HepG2 (cell line): ENCODE measurements around the gene WDR18. TPM values are rescaled to one million over a fixed set of nuclear protein-coding genes. Genes with fewer than 3 reads are reported as not detected.

Source experiments
- ATAC-seq: fragments of 200-7000 bp; cut with Tn5 transposase; 3 replicates; pipeline ENCODE4 v1.9.1; 2020; ENCODE audit warnings: mild to moderate bottlenecking, moderate library complexity
- BruUV-seq: library from RNA; stranded (reverse); fragments of 400-500 nt; replicated peaks from 2 replicates; lab custom pipeline; 2021; lab: Mats Ljungman, UMichigan
- CTCF ChIA-PET: fragments of 300-600 bp; formaldehyde crosslinking; extraction: SDS; loops from one replicate; lab custom pipeline; 2021; ENCODE audit warnings: low total read pairs, inconsistent platforms, low intra/inter-chr PET ratio; lab: Yijun Ruan, JAX
- POLR2A ChIA-PET: fragments of 350-600 bp; sonication (Branson Sonifier 250); formaldehyde crosslinking; loops from one replicate; lab custom pipeline; 2020; ENCODE audit warnings: antibody characterized with exemption, inconsistent platforms; lab: Yijun Ruan, JAX
- DNase-seq: peaks from one replicate; pipeline ENCODE4 v3.0.0-alpha.2; 2015; ENCODE audit warnings: low spot score
- FAIRE-seq: peaks from 3 replicates; lab custom pipeline; 2011; peaks lifted over from hg19 to GRCh38; lab: Jason Lieb, UNC
- H2AFZ ChIP-seq: one replicate; pipeline ENCODE4 v1.6.1; 2011; ENCODE audit warnings: low read length, inconsistent platforms
- H3K27ac ChIP-seq: fragments of 300-600 bp; 3 replicates; pipeline ENCODE4 v1.8.0; 2011; ENCODE audit warnings: mixed run types, mild to moderate bottlenecking, mixed read lengths, low read length, inconsistent platforms; ENCODE audit not compliant: insufficient read depth; ENCODE audit errors: extremely low read length
- H3K27me3 ChIP-seq, 2 experiments: fragments of 200-600 bp in 1 of 2; 2 replicates in 1 of 2; 3 replicates in 1 of 2; pipeline versions ENCODE4 v1.6.0 to v1.8.0; 2011; ENCODE audit warnings: low read length in 2 of 2, mild to moderate bottlenecking in 2 of 2, moderate library complexity in 2 of 2, inconsistent platforms in 1 of 2; ENCODE audit not compliant: insufficient read depth in 2 of 2, control insufficient read depth in 1 of 2
- H3K36me3 ChIP-seq, 2 experiments: fragments of 200-600 bp in 1 of 2; replicated peaks in 1 of 2; 2 replicates in 1 of 2; 3 replicates in 1 of 2; pipeline versions ENCODE4 v1.5.1 to v1.8.0; 2011; ENCODE audit warnings: low read length in 2 of 2, inconsistent platforms in 1 of 2; ENCODE audit not compliant: insufficient read depth in 2 of 2, control insufficient read depth in 1 of 2
- H3K4me1 ChIP-seq: 2 replicates; pipeline ENCODE4 v1.5.1; 2012; ENCODE audit warnings: low read length, inconsistent platforms; ENCODE audit not compliant: insufficient read depth
- H3K4me2 ChIP-seq: 2 replicates; pipeline ENCODE4 v1.6.0; 2011; ENCODE audit warnings: low read depth, low read length, inconsistent platforms
- H3K4me3 ChIP-seq, 3 experiments: fragments of 200-600 bp in 1 of 3; sonication (generic), shearing (Covaris generic) in 1 of 3; replicated peaks in 1 of 3; 2 replicates each; pipeline ENCODE4 v1.5.1; 2011 to 2016; ENCODE audit warnings: low read length in 3 of 3, inconsistent platforms in 2 of 3, low read depth in 2 of 3, mild to moderate bottlenecking in 2 of 3, control low read depth in 1 of 3, mixed read lengths in 1 of 3; ENCODE audit not compliant: insufficient read depth in 1 of 3
- H3K79me2 ChIP-seq: one replicate; pipeline ENCODE4 v1.6.1; 2011; ENCODE audit warnings: low read length, inconsistent platforms; ENCODE audit not compliant: insufficient read depth
- H3K9ac ChIP-seq: 2 replicates; pipeline ENCODE4 v1.6.0; 2011; ENCODE audit warnings: mild to moderate bottlenecking, low read depth, low read length, inconsistent platforms; ENCODE audit not compliant: insufficient read depth
- H3K9me3 ChIP-seq: 2 replicates; pipeline ENCODE4 v1.5.1; 2012; ENCODE audit warnings: mild to moderate bottlenecking, low read length
- H4K20me1 ChIP-seq: 2 replicates; pipeline ENCODE4 v1.6.0; 2011; ENCODE audit warnings: inconsistent platforms, mild to moderate bottlenecking, low read length, moderate library complexity; ENCODE audit not compliant: insufficient read depth
- CBX1 ChIP-seq: IDR thresholded peaks from one replicate; pipeline ENCODE4 v1.6.1; 2016; ENCODE audit warnings: antibody characterized with exemption, low read depth
- FOXM1 ChIP-seq: sonication (generic); formaldehyde crosslinking; IDR thresholded peaks from 2 replicates; pipeline ENCODE4 v1.5.0; 2020; ENCODE audit warnings: missing genetic modification reagents
- FOXO1 ChIP-seq: sonication (generic); formaldehyde crosslinking; IDR thresholded peaks from 2 replicates; pipeline ENCODE4 v1.4.0; 2020; ENCODE audit warnings: missing genetic modification reagents
- KMT2A ChIP-seq: sonication (generic); formaldehyde crosslinking; IDR thresholded peaks from 2 replicates; pipeline ENCODE4 v1.4.0; 2020; ENCODE audit warnings: missing genetic modification reagents
- MEF2D ChIP-seq: sonication (generic); formaldehyde crosslinking; IDR thresholded peaks from 2 replicates; pipeline ENCODE4 v1.5.1; 2020; ENCODE audit warnings: mild to moderate bottlenecking, missing genetic modification reagents
- NFE2L2 ChIP-seq: fragments of 150-350 bp; IDR thresholded peaks from 2 replicates; pipeline ENCODE4 v1.6.1; 2014; ENCODE audit warnings: low read length
- NR3C1 ChIP-seq: sonication (generic); formaldehyde crosslinking; IDR thresholded peaks from 2 replicates; pipeline ENCODE4 v1.4.0; 2020; ENCODE audit warnings: missing genetic modification reagents
- SALL2 ChIP-seq: sonication (generic); formaldehyde crosslinking; IDR thresholded peaks from 2 replicates; pipeline ENCODE4 v1.8.1; 2023; ENCODE audit warnings: mild to moderate bottlenecking, missing genetic modification reagents, inconsistent platforms
- SP140L ChIP-seq: sonication (generic); formaldehyde crosslinking; IDR thresholded peaks from 2 replicates; pipeline ENCODE4 v1.4.0; 2020; ENCODE audit warnings: missing genetic modification reagents, borderline replicate concordance
- TFE3 ChIP-seq: IDR thresholded peaks from 2 replicates; pipeline ENCODE4 v1.6.1; 2016
- THAP8 ChIP-seq: sonication (generic); formaldehyde crosslinking; IDR thresholded peaks from 2 replicates; pipeline ENCODE4 v1.5.1; 2020; ENCODE audit warnings: missing genetic modification reagents, mild to moderate bottlenecking, borderline replicate concordance
- TP53 ChIP-seq: sonication (generic); formaldehyde crosslinking; conservative IDR thresholded peaks from 2 replicates; pipeline ENCODE4 v1.4.0; 2020; ENCODE audit warnings: missing genetic modification reagents
- XRCC5 ChIP-seq: fragments of 200-400 bp; formaldehyde crosslinking; optimal IDR thresholded peaks from 2 replicates; pipeline ENCODE3; 2017; ENCODE audit warnings: mild to moderate bottlenecking, low read length
- ZKSCAN8 ChIP-seq: IDR thresholded peaks from 2 replicates; pipeline ENCODE4 v1.6.1; 2016; ENCODE audit warnings: borderline replicate concordance, missing genetic modification reagents, missing compliant biosample characterization
- ZNF3 ChIP-seq: IDR thresholded peaks from 2 replicates; pipeline ENCODE4 v1.7.0; 2017; ENCODE audit warnings: inconsistent platforms
- ZNF331 ChIP-seq: sonication (generic); formaldehyde crosslinking; IDR thresholded peaks from 2 replicates; pipeline ENCODE4 v1.4.0; 2020; ENCODE audit warnings: missing genetic modification reagents
- ZNF33A ChIP-seq: sonication (generic); formaldehyde crosslinking; IDR thresholded peaks from 2 replicates; pipeline ENCODE4 v1.5.1; 2020; ENCODE audit warnings: missing genetic modification reagents, mild to moderate bottlenecking, moderate library complexity, borderline replicate concordance
- ZNF501 ChIP-seq: sonication (generic); formaldehyde crosslinking; IDR thresholded peaks from 2 replicates; pipeline ENCODE4 v1.5.1; 2020; ENCODE audit warnings: mild to moderate bottlenecking, moderate library complexity, missing genetic modification reagents
- ZNF543 ChIP-seq: sonication (generic); formaldehyde crosslinking; IDR thresholded peaks from 2 replicates; pipeline ENCODE4 v1.4.0; 2020; ENCODE audit warnings: mild to moderate bottlenecking, missing genetic modification reagents
- ZNF704 ChIP-seq: sonication (generic); formaldehyde crosslinking; IDR thresholded peaks from 2 replicates; pipeline ENCODE4 v1.8.1; 2023; ENCODE audit warnings: mild to moderate bottlenecking, inconsistent platforms, moderate library complexity, missing genetic modification reagents, borderline replicate concordance
- ZNF784 ChIP-seq: sonication (generic); formaldehyde crosslinking; IDR thresholded peaks from 2 replicates; pipeline ENCODE4 v1.5.1; 2020; ENCODE audit warnings: missing genetic modification reagents, mild to moderate bottlenecking, borderline replicate concordance
- ZSCAN12 ChIP-seq: sonication (generic); formaldehyde crosslinking; IDR thresholded peaks from 2 replicates; pipeline ENCODE4 v1.9.0; 2021; ENCODE audit warnings: mild to moderate bottlenecking, missing genetic modification reagents
- WGBS: methylation state at CpG from one replicate; pipeline ENCODE4 v1.1.6; 2017; ENCODE audit warnings: low lambda C conversion rate; 5-methylcytosine and 5-hydroxymethylcytosine counted together
- in situ Hi-C: cut with HindIII; loops from 2 replicates; pipeline ENCODE4 v1.10.0; 2017; ENCODE audit warnings: low pct_unique_long_range_greater_than_20kb; ENCODE audit not compliant: extremely low pct_ligation_motif_present
- intact Hi-C: fragments of 100-400 bp; cut with micrococcal nuclease; formaldehyde crosslinking; loops from one replicate; pipeline ENCODE4 v1.10.0; 2022; ENCODE audit not compliant: unreplicated experiment
- polyA plus RNA-seq, 8 experiments: library from polyadenylated mRNA; depleted of rRNA in 3 of 8; stranded (reverse) in 7 of 8; unstranded in 1 of 8; fragments of >200 nt; fragmentation: Illumina TruSeq in 4 of 8; extraction: Trizol in 4 of 8; gene quantifications; 2 replicates each; pipeline versions ENCODE4 v1.2.1 to v1.2.3, GENCODE V29; 2011 to 2016; ENCODE audit warnings: low read depth in 4 of 8, missing spikeins in 1 of 8, mixed read lengths in 1 of 8; ENCODE audit not compliant: insufficient read depth in 1 of 8
- total RNA-seq, 5 experiments: library from RNA; depleted of rRNA; stranded (reverse); fragments of >200 nt; fragmentation: Illumina TruSeq; extraction: Trizol; gene quantifications; 2 replicates each; pipeline ENCODE4 v1.2.3, GENCODE V29; 2016; ENCODE audit warnings: low read depth in 1 of 5

Gene WDR18
- total and polyA plus RNA-seq, 2 of the 13 experiments (the other 11 are each of a cell fraction or from before 2014, with no cell fraction given): 36.4 to 47.6 TPM

- peak overlapping the region in 2 of 3 experiments; percentile 34 to 52; a peak in 3 of 6 replicates for H3K4me3 ChIP-seq
- peaks cover 72% of the 10 kb centered on the region for H3K4me1 ChIP-seq
- H2AFZ ChIP-seq: no peak overlapping the region
- ATAC-seq (peak; percentile 1; the same call in 1 of the 3 replicates), DNase-seq (no peak), FAIRE-seq (no peak)
- H3K9ac ChIP-seq: peak overlapping the region; percentile 55
- BruUV-seq: TSS peak; percentile 87
- intact Hi-C loops: no loop called here
- POLR2A ChIA-PET: interaction anchor here (0.6 to 4.6 kb wide), 8 partner anchors 8 to 37 kb away, joined by 3 to 49 read pairs (median 8); partner anchors contain the start of gene WDR18
- peak overlapping the region; percentile 74 for H3K27ac ChIP-seq
- in situ Hi-C loops: loop anchor here (5.0 kb wide), 1 partner anchor 33 kb away; the partner anchor contains the start of gene ARID3A
- peaks cover 55% of the 10 kb centered on the region for H3K79me2 ChIP-seq
- H3K36me3 ChIP-seq: peaks cover 23 to 52% of the 10 kb centered on the region in 2 experiments; a peak in 4 of 5 replicates
- WGBS: 66% methylated on average over 7 of the region's 8 CpGs
- no peaks in the 10 kb centered on the region for H4K20me1 ChIP-seq
- CTCF ChIA-PET: no interaction called here
- H3K9me3 ChIP-seq: no peaks in the 10 kb centered on the region
- peak overlapping the region; percentile 68 for H3K4me2 ChIP-seq
- no peaks in the 10 kb centered on the region for H3K27me3 ChIP-seq
- TF ChIP-seq FOXM1 (CRISPR knock-in tag) (no peak), SP140L (no peak), XRCC5 (no peak), NFE2L2 (no peak), ZNF501 (CRISPR knock-in tag) (no peak), ZKSCAN8 (CRISPR knock-in tag) (peak; percentile 95), ZSCAN12 (CRISPR knock-in tag) (0 out of 2 replicates have a peak, but pooled peaks have one; percentile 49), ZNF3 (CRISPR knock-in tag) (no peak), ZNF543 (0 out of 2 replicates have a peak, but pooled peaks have one; percentile 19), THAP8 (no peak), TP53 (CRISPR knock-in tag) (no peak), NR3C1 (CRISPR knock-in tag) (no peak), ZNF33A (CRISPR knock-in tag) (0 out of 2 replicates have a peak, but pooled peaks have one; percentile 18), FOXO1 (CRISPR knock-in tag) (no peak), ZNF331 (CRISPR knock-in tag) (no peak), SALL2 (CRISPR knock-in tag) (no peak), ZNF704 (CRISPR knock-in tag) (no peak), KMT2A (no peak), TFE3 (no peak), ZNF784 (CRISPR knock-in tag) (no peak), MEF2D (CRISPR knock-in tag) (no peak), CBX1 (peak; percentile 16)
Measured at GRCh38 chr19:960601-960938, 23.6 kb upstream of the WDR18 start.
